Measurements from ENCODE around the gene ERCC3.
"Not testable (repeated sequence)": the region's sequence is repeated elsewhere in the genome, so short reads cannot be mapped to it uniquely, and the experiment has no call there.

The ERCC3 gene

GRCh38 chr2:127256381-127256780 lies 37.6 kb downstream of the ERCC3 start:
- POLR2A ChIA-PET = interaction anchor here (0.7 kb wide), 1 partner anchor 346 kb away, joined by 3 read pairs; no protein-coding TSS in a partner anchor

GRCh38 chr2:127255721-127256120 lies 38.2 kb downstream of the ERCC3 start:
- no peak for TF ChIP-seq CTCF (IDR thresholded peaks at IDR 0.05; ENCODE audit: control extremely low read depth, extremely low read depth, low read depth, missing control alignments)
- DNase-seq (ENCODE audit: extremely low spot score) = no peak
- ChIA-PET POLR2A (no interaction called here), CTCF (no interaction called here)

More at GRCh38 chr2:127256381-127256780, 37.6 kb downstream of the ERCC3 start:
- CTCF ChIA-PET = interaction anchor here (0.9 kb wide), 1 partner anchor 223 kb away, joined by 3 read pairs; no protein-coding TSS in a partner anchor
- DNase-seq (ENCODE audit: extremely low spot score) = no peak
- TF ChIP-seq CTCF (IDR thresholded peaks at IDR 0.05; ENCODE audit: control extremely low read depth, extremely low read depth, low read depth, missing control alignments) = no peak

GRCh38 chr2:127255146-127255545 lies 38.8 kb downstream of the ERCC3 start:
- CTCF ChIA-PET = no interaction called here
- POLR2A ChIA-PET = no interaction called here
- TF ChIP-seq CTCF (IDR thresholded peaks at IDR 0.05; ENCODE audit: control extremely low read depth, extremely low read depth, low read depth, missing control alignments) = no peak
- no peak for DNase-seq (ENCODE audit: extremely low spot score)

- no peak for DNase-seq (ENCODE audit: extremely low spot score)
- no peak for TF ChIP-seq CTCF (IDR thresholded peaks at IDR 0.05; ENCODE audit: control extremely low read depth, extremely low read depth, low read depth, missing control alignments)
- ChIA-PET POLR2A (no interaction called here), CTCF (interaction anchor here (1.2 kb wide), 1 partner anchor 13 kb away, joined by 3 read pairs; no protein-coding TSS in a partner anchor)
Measured at GRCh38 chr2:127254386-127254981, 39.5 kb downstream of the ERCC3 start.

GRCh38 chr2:127241184-127241583 lies 52.8 kb downstream of the ERCC3 start:
- POLR2A ChIA-PET; CTCF ChIA-PET; DNase-seq (ENCODE audit: extremely low spot score): not testable (repeated sequence)

GRCh38 chr2:127239395-127239794 lies 54.5 kb downstream of the ERCC3 start:
- no peak for TF ChIP-seq CTCF (IDR thresholded peaks at IDR 0.05; ENCODE audit: control extremely low read depth, extremely low read depth, low read depth, missing control alignments)
- POLR2A ChIA-PET = no interaction called here
- CTCF ChIA-PET = no interaction called here
- DNase-seq (ENCODE audit: extremely low spot score) = no peak

GRCh38 chr2:127237768-127238167 lies 56.2 kb downstream of the ERCC3 start:
- DNase-seq (ENCODE audit: extremely low spot score); CTCF ChIA-PET; POLR2A ChIA-PET: not testable (repeated sequence)

Data from GM10248 (cell line).